SK-N-SH (cell line): ENCODE data around the gene TMEM132D. TPM values are rescaled to one million over a fixed set of nuclear protein-coding genes. Genes with fewer than 3 reads are reported as not detected.

Source experiments
- CTCF ChIA-PET: fragments of 300-600, 350-600 bp; formaldehyde crosslinking; extraction: SDS; loops from one replicate; lab custom pipeline; 2021; lab: Yijun Ruan, JAX
- POLR2A ChIA-PET: fragments of 350-600 bp; sonication (Branson Sonifier 250); formaldehyde crosslinking; extraction: SDS; loops from one replicate; lab custom pipeline; 2020; ENCODE audit warnings: antibody characterized with exemption, inconsistent platforms; lab: Yijun Ruan, JAX
- DNase-seq: peaks from one replicate; pipeline ENCODE4 v3.0.0; 2012
- H2AFZ ChIP-seq: fragments of 200-600 bp; sonication (generic); 2 replicates; pipeline ENCODE4 v1.8.1; 2016; ENCODE audit warnings: antibody characterized with exemption, mild to moderate bottlenecking, low read depth
- H3F3A ChIP-seq: fragments of 200-600 bp; sonication (generic); replicated peaks from 2 replicates; pipeline ENCODE3; 2016; ENCODE audit warnings: antibody characterized with exemption, mild to moderate bottlenecking; ENCODE audit not compliant: insufficient read depth
- H3K27ac ChIP-seq, 2 experiments: fragments of 200-500 bp in 1 of 2; fragments of 200-600 bp in 1 of 2; sonication (Bioruptor generic) in 1 of 2; sonication (generic), shearing (Covaris generic) in 1 of 2; 2 replicates each; pipeline versions ENCODE4 v1.5.1 to v1.6.1; 2014 to 2016; ENCODE audit warnings: low read depth in 2 of 2, inconsistent platforms in 1 of 2, low read length in 1 of 2, mild to moderate bottlenecking in 1 of 2, mixed read lengths in 1 of 2
- H3K27me3 ChIP-seq: fragments of 200-600 bp; sonication (generic), shearing (Covaris generic); 2 replicates; pipeline ENCODE4 v1.6.1; 2016; ENCODE audit warnings: mixed run types; ENCODE audit not compliant: insufficient read depth
- H3K36me3 ChIP-seq, 2 experiments: fragments of 200-500 bp in 1 of 2; fragments of 200-600 bp in 1 of 2; sonication (Bioruptor generic) in 1 of 2; sonication (generic) in 1 of 2; replicated peaks in 1 of 2; 2 replicates each; pipeline versions ENCODE3 to v1.5.1; 2014 to 2016; ENCODE audit warnings: low read length in 1 of 2, mild to moderate bottlenecking in 1 of 2; ENCODE audit not compliant: insufficient read depth in 2 of 2, control insufficient read depth in 1 of 2
- H3K4me1 ChIP-seq, 2 experiments: fragments of 200-500 bp in 1 of 2; fragments of 200-600 bp in 1 of 2; sonication (Bioruptor generic) in 1 of 2; sonication (generic), shearing (Covaris generic) in 1 of 2; 2 replicates each; pipeline versions ENCODE4 v1.5.1 to v1.6.1; 2014 to 2016; ENCODE audit warnings: low read depth in 1 of 2, low read length in 1 of 2, mixed run types in 1 of 2; ENCODE audit not compliant: insufficient read depth in 2 of 2, control insufficient read depth in 1 of 2
- H3K4me2 ChIP-seq: fragments of 200-600 bp; sonication (generic), shearing (Covaris generic); 2 replicates; pipeline ENCODE4 v1.6.1; 2017; ENCODE audit warnings: mixed run types
- H3K4me3 ChIP-seq, 2 experiments: fragments of 200-500 bp in 1 of 2; fragments of 200-600 bp in 1 of 2; sonication (Bioruptor generic) in 1 of 2; sonication (generic), shearing (Covaris generic) in 1 of 2; 2 replicates each; pipeline versions ENCODE4 v1.5.1 to v1.8.1; 2014 to 2016; ENCODE audit warnings: low read depth in 2 of 2, inconsistent platforms in 1 of 2, low read length in 1 of 2, mild to moderate bottlenecking in 1 of 2, mixed read lengths in 1 of 2, moderate library complexity in 1 of 2
- H3K79me2 ChIP-seq: fragments of 200-600 bp; sonication (generic); 2 replicates; pipeline ENCODE4 v1.8.1; 2017; ENCODE audit warnings: mild to moderate bottlenecking; ENCODE audit not compliant: insufficient read depth
- H3K9ac ChIP-seq: fragments of 200-600 bp; sonication (generic); 2 replicates; pipeline ENCODE4 v1.6.1; 2017; ENCODE audit warnings: mixed run types
- H3K9me2 ChIP-seq: fragments of 200-600 bp; sonication (generic); 2 replicates; pipeline ENCODE4 v1.6.1; 2017; ENCODE audit warnings: mixed run types
- H3K9me3 ChIP-seq: fragments of 200-600 bp; sonication (generic); 2 replicates; pipeline ENCODE4 v1.6.1; 2017; ENCODE audit warnings: mixed run types, mild to moderate bottlenecking, moderate library complexity
- H4K20me1 ChIP-seq: fragments of 200-600 bp; sonication (generic); 2 replicates; pipeline ENCODE4 v1.6.1; 2017; ENCODE audit warnings: mild to moderate bottlenecking, mixed run types; ENCODE audit not compliant: insufficient read depth
- ELF1 ChIP-seq: IDR thresholded peaks from 2 replicates; pipeline ENCODE4 v1.4.0; 2012
- EP300 ChIP-seq, 2 experiments: IDR thresholded peaks; 2 replicates each; pipeline versions ENCODE4 v1.4.0 to v1.6.1; 2012; ENCODE audit warnings: borderline replicate concordance in 1 of 2, low read depth in 1 of 2, low read length in 1 of 2
- FOXM1 ChIP-seq: IDR thresholded peaks from 2 replicates; pipeline ENCODE4 v1.4.0; 2012; ENCODE audit warnings: low read depth, mild to moderate bottlenecking
- GABPA ChIP-seq: IDR thresholded peaks from 2 replicates; pipeline ENCODE4 v1.4.0; 2012; ENCODE audit warnings: low read depth, mild to moderate bottlenecking
- GATA2 ChIP-seq: sonication (generic); formaldehyde crosslinking; IDR thresholded peaks from 2 replicates; pipeline ENCODE4 v1.5.0; 2020; ENCODE audit warnings: mild to moderate bottlenecking, missing genetic modification reagents
- JUND ChIP-seq: IDR thresholded peaks from 2 replicates; pipeline ENCODE4 v1.4.0; 2012
- MEF2A ChIP-seq: IDR thresholded peaks from 2 replicates; pipeline ENCODE4 v1.4.0; 2012; ENCODE audit warnings: low read depth, borderline replicate concordance
- POLR2AphosphoS5 ChIP-seq: IDR thresholded peaks from 2 replicates; pipeline ENCODE4 v1.6.1; 2012; ENCODE audit warnings: low read depth, low read length
- RAD21 ChIP-seq: IDR thresholded peaks from 2 replicates; pipeline ENCODE4 v1.6.1; 2012; ENCODE audit warnings: mild to moderate bottlenecking, low read length
- RCOR1 ChIP-seq: fragments of 150-350 bp; IDR thresholded peaks from 2 replicates; pipeline ENCODE4 v1.6.1; 2017; ENCODE audit warnings: antibody characterized with exemption, low read length
- SIN3A ChIP-seq: IDR thresholded peaks from 2 replicates; pipeline ENCODE4 v1.6.1; 2012; ENCODE audit warnings: low read depth, mild to moderate bottlenecking, low read length, moderate library complexity, borderline replicate concordance
- SMC3 ChIP-seq: IDR thresholded peaks from 2 replicates; pipeline ENCODE4 v1.6.1; 2012; ENCODE audit warnings: low read depth, low read length, improper control_type of control experiment
- TAF1 ChIP-seq: IDR thresholded peaks from 2 replicates; pipeline ENCODE4 v1.6.1; 2012; ENCODE audit warnings: low read depth, mild to moderate bottlenecking, low read length, moderate library complexity, borderline replicate concordance
- TCF12 ChIP-seq: IDR thresholded peaks from 2 replicates; pipeline ENCODE4 v1.4.0; 2012
- YY1 ChIP-seq: IDR thresholded peaks from 2 replicates; pipeline ENCODE4 v1.4.0; 2012; ENCODE audit warnings: low read depth, mild to moderate bottlenecking
- polyA plus RNA-seq, 3 experiments: library from polyadenylated mRNA; depleted of rRNA; stranded (reverse); fragments of >200 nt; gene quantifications; 2 replicates each; pipeline ENCODE4 v1.2.3, GENCODE V29; 2012
- TF ChIP-seq, protein P1 (sequence below): fragments of 150-350 bp; IDR thresholded peaks from 2 replicates; pipeline ENCODE4 v1.6.1; 2016; ENCODE audit warnings: mild to moderate bottlenecking, low read depth, low read length
- TF ChIP-seq, protein P2 (sequence below): fragments of 150-350 bp; IDR thresholded peaks from 2 replicates; pipeline ENCODE4 v1.6.1; 2017; ENCODE audit warnings: antibody characterized with exemption, low read length, low read depth, borderline replicate concordance
- TF ChIP-seq, protein P3 (sequence below): IDR thresholded peaks from 2 replicates; pipeline ENCODE4 v1.4.0; 2012; ENCODE audit warnings: low read depth
- TF ChIP-seq, protein P4 (sequence below): IDR thresholded peaks from 2 replicates; pipeline ENCODE4; 2012
- TF ChIP-seq, protein P5 (sequence below): IDR thresholded peaks from 2 replicates; pipeline ENCODE4 v1.4.0; 2012; ENCODE audit warnings: low read depth, borderline replicate concordance

TMEM132D gene
- polyA plus RNA-seq, 1 of the 3 experiments (the other 2 are of a cell fraction): not detected

DNA sequence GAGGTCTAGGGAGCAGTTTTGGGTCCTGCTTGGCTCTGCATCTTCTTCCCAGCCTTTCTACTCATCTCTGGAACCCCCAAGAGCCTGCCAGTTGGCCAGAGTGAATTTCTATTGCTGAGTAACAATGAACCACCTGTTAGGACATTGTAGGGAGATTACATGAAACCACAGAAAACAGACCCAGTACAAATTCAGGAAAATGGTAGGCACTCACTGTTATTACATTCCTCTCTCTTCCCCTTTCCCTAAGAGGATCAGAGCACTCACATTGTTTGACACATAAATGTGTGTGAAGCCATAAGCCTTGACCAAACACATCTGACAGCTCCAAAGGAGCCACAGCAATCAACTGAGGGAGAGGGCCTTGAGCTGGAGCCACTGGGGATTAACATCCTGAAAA lies 216.1 kb downstream of the TMEM132D start:
- no peaks in the 10 kb centered on the region for H3F3A ChIP-seq
- POLR2A ChIA-PET: no interaction called here
- no peak overlapping the region for H3K27ac ChIP-seq
- H3K9ac ChIP-seq: no peak overlapping the region
- TF ChIP-seq TCF12 (no peak), FOXM1 (no peak), ELF1 (no peak), TAF1 (no peak), SIN3A (no peak), GABPA (no peak), SMC3 (no peak), YY1 (no peak), MEF2A (no peak), RAD21 (no peak), POLR2AphosphoS5 (no peak), EP300 (IDR thresholded peaks at IDR 0.05; ENCODE audit: borderline replicate concordance in 1 of 2, low read depth in 1 of 2, low read length in 1 of 2) (no peak), RCOR1 (no peak), GATA2 (no peak), JUND (no peak)
- TF ChIP-seq, protein P1, sequence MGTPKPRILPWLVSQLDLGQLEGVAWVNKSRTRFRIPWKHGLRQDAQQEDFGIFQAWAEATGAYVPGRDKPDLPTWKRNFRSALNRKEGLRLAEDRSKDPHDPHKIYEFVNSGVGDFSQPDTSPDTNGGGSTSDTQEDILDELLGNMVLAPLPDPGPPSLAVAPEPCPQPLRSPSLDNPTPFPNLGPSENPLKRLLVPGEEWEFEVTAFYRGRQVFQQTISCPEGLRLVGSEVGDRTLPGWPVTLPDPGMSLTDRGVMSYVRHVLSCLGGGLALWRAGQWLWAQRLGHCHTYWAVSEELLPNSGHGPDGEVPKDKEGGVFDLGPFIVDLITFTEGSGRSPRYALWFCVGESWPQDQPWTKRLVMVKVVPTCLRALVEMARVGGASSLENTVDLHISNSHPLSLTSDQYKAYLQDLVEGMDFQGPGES: no peak
- TF ChIP-seq, protein P2, sequence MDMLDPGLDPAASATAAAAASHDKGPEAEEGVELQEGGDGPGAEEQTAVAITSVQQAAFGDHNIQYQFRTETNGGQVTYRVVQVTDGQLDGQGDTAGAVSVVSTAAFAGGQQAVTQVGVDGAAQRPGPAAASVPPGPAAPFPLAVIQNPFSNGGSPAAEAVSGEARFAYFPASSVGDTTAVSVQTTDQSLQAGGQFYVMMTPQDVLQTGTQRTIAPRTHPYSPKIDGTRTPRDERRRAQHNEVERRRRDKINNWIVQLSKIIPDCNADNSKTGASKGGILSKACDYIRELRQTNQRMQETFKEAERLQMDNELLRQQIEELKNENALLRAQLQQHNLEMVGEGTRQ: no peak
- TF ChIP-seq, protein P3, sequence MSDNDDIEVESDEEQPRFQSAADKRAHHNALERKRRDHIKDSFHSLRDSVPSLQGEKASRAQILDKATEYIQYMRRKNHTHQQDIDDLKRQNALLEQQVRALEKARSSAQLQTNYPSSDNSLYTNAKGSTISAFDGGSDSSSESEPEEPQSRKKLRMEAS: no peak
- TF ChIP-seq, protein P4, sequence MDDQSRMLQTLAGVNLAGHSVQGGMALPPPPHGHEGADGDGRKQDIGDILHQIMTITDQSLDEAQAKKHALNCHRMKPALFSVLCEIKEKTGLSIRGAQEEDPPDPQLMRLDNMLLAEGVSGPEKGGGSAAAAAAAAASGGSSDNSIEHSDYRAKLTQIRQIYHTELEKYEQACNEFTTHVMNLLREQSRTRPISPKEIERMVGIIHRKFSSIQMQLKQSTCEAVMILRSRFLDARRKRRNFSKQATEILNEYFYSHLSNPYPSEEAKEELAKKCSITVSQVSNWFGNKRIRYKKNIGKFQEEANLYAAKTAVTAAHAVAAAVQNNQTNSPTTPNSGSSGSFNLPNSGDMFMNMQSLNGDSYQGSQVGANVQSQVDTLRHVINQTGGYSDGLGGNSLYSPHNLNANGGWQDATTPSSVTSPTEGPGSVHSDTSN: no peak
- TF ChIP-seq, protein P5, sequence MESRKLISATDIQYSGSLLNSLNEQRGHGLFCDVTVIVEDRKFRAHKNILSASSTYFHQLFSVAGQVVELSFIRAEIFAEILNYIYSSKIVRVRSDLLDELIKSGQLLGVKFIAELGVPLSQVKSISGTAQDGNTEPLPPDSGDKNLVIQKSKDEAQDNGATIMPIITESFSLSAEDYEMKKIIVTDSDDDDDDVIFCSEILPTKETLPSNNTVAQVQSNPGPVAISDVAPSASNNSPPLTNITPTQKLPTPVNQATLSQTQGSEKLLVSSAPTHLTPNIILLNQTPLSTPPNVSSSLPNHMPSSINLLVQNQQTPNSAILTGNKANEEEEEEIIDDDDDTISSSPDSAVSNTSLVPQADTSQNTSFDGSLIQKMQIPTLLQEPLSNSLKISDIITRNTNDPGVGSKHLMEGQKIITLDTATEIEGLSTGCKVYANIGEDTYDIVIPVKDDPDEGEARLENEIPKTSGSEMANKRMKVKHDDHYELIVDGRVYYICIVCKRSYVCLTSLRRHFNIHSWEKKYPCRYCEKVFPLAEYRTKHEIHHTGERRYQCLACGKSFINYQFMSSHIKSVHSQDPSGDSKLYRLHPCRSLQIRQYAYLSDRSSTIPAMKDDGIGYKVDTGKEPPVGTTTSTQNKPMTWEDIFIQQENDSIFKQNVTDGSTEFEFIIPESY: no peak
- TF ChIP-seq, all 33 proteins: peak for 0
- DNase-seq: no peak
- H3K4me1 ChIP-seq: no peaks in the 10 kb centered on the region
- H3K36me3 ChIP-seq: no peaks in the 10 kb centered on the region
- H3K4me3 ChIP-seq: no peak overlapping the region
- no peaks in the 10 kb centered on the region for H3K27me3 ChIP-seq
- H3K79me2 ChIP-seq: no peaks in the 10 kb centered on the region
- no peaks in the 10 kb centered on the region for H4K20me1 ChIP-seq
- no peak overlapping the region for H2AFZ ChIP-seq
- CTCF ChIA-PET: no interaction called here
- 0 out of 2 replicates have a peak, but pooled peaks cover 3% of the 10 kb centered on the region for H3K9me2 ChIP-seq
- H3K9me3 ChIP-seq: peaks cover 4% of the 10 kb centered on the region; the same call in 1 of the 2 replicates
- H3K4me2 ChIP-seq: no peak overlapping the region
